Measurements from ENCODE around the gene CCL4. TPM values are rescaled to one million over a fixed set of nuclear protein-coding genes. Genes with fewer than 3 reads are reported as not detected.

CCL4 gene
- total RNA-seq, 2 experiments from 2014 or later = 0.09 TPM; not detected in 1

DNA sequence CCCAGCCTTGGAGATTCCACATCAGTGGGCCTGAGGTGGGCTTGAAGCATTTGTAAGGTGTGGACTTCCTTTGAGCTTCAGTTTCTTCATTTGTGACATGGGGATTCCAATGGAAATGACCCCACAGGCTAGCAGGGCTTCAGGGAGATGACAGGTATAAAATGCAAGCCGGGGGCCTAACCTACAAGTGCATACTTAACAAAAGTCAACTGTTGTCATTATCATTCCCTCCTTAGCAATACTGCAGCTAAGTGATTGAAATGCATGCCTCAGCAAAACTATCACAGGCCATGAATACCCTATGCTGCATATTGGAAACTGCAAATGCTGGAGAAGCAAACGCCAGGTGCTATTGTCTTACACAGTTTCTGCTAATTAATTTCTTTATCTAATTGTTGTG, 19.8 kb downstream of the CCL4 start:
- Histone ChIP-seq H3K4me2 (ENCODE audit: low read length) (no peak overlapping the region), H3K79me2 (ENCODE audit: insufficient read depth, low read depth, low read length) (no peaks in the 10 kb centered on the region), H3K4me1 (ENCODE audit: insufficient read depth, low read length, poor library complexity, severe bottlenecking) (peaks cover 19% of the 10 kb centered on the region), H2AFZ (ENCODE audit: low read length) (no peak overlapping the region), H3K27ac (ENCODE audit: low read depth, low read length, poor library complexity, severe bottlenecking) (no peak overlapping the region), H3K36me3 (ENCODE audit: insufficient read depth, low read length) (no peaks in the 10 kb centered on the region), H4K20me1 (ENCODE audit: insufficient read depth, low read length) (no peaks in the 10 kb centered on the region), H3K9me3 (ENCODE audit: low read length) (peaks cover 35% of the 10 kb centered on the region), H3K9me2 (ENCODE audit: insufficient read depth, low read length) (no peaks in the 10 kb centered on the region), H3K4me3 (ENCODE audit: low read depth, low read length, poor library complexity, severe bottlenecking) (no peak overlapping the region)
- no peak for TF ChIP-seq EZH2phosphoT487 (IDR thresholded peaks at IDR 0.05; ENCODE audit: borderline replicate concordance, low read depth, low read length)
- TF ChIP-seq, protein P1, sequence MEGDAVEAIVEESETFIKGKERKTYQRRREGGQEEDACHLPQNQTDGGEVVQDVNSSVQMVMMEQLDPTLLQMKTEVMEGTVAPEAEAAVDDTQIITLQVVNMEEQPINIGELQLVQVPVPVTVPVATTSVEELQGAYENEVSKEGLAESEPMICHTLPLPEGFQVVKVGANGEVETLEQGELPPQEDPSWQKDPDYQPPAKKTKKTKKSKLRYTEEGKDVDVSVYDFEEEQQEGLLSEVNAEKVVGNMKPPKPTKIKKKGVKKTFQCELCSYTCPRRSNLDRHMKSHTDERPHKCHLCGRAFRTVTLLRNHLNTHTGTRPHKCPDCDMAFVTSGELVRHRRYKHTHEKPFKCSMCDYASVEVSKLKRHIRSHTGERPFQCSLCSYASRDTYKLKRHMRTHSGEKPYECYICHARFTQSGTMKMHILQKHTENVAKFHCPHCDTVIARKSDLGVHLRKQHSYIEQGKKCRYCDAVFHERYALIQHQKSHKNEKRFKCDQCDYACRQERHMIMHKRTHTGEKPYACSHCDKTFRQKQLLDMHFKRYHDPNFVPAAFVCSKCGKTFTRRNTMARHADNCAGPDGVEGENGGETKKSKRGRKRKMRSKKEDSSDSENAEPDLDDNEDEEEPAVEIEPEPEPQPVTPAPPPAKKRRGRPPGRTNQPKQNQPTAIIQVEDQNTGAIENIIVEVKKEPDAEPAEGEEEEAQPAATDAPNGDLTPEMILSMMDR (conservative IDR thresholded peaks at IDR 0.05; ENCODE audit: low read length) = no peak
- intact Hi-C loops (cut with micrococcal nuclease; ENCODE audit: unreplicated experiment) = no loop called here
- ChIA-PET CTCF (ENCODE audit: unreplicated experiment) (no interaction called here), POLR2A (no interaction called here)
- no peak for DNase-seq (ENCODE audit: low spot score)
- no TSS peak for BruUV-seq (replicated peaks)

DNA sequence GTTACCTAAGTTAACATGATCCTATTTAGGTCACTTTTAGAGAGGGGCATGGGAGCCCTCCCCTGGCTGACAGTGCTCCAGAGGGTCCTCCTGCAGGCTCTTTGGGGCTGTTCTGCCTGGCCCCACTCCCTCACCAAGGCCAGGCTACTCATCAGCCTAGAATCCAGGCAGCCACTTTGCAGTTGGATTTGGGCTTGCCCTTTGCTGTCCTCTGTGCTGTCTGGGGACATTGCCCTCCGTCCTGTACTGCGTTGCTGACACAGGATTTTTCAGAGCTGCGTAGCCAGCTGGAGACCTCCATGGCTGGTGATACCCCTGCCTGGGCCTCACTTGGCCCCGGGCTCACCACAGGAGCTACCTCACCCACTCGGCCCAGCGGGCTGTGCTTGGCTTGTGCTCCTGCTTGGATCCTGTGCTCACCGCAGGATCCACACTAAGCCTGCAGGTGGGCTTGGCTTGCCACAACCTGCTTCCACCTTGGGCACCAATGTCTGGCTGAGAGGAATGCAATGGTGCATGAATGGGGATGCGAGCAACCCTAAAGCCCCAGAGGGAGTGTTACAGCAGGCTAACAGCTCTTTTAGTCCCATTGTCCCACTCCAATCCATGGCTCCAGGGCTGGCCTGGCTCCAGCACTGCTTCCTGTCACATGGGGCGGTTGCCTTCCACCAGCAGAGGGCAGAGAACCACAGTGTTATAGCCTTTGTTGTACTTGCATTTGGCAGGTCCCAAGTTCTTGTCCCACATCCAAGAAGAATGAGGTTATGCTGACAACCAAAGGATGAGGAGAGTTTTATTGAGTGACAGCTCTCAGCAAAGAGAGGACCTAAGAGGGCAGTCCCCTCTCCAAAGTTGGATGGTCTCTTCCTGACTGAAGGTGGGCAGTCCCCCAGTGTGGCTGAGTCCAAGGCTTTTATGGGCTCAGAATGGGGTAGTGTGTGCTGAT, 21.5 kb downstream of the CCL4 start:
- Histone ChIP-seq H3K9me3 (ENCODE audit: low read length) (peaks cover 35% of the 10 kb centered on the region), H3K79me2 (ENCODE audit: insufficient read depth, low read depth, low read length) (no peaks in the 10 kb centered on the region), H4K20me1 (ENCODE audit: insufficient read depth, low read length) (no peaks in the 10 kb centered on the region), H3K4me1 (ENCODE audit: insufficient read depth, low read length, poor library complexity, severe bottlenecking) (peaks cover 20% of the 10 kb centered on the region), H2AFZ (ENCODE audit: low read length) (no peak overlapping the region), H3K4me2 (ENCODE audit: low read length) (no peak overlapping the region), H3K9me2 (ENCODE audit: insufficient read depth, low read length) (no peaks in the 10 kb centered on the region), H3K36me3 (ENCODE audit: insufficient read depth, low read length) (no peaks in the 10 kb centered on the region), H3K27ac (ENCODE audit: low read depth, low read length, poor library complexity, severe bottlenecking) (no peak overlapping the region), H3K4me3 (ENCODE audit: low read depth, low read length, poor library complexity, severe bottlenecking) (no peak overlapping the region)
- BruUV-seq (replicated peaks) = no TSS peak
- no peak for TF ChIP-seq EZH2phosphoT487 (IDR thresholded peaks at IDR 0.05; ENCODE audit: borderline replicate concordance, low read depth, low read length)
- TF ChIP-seq, protein P1 (conservative IDR thresholded peaks at IDR 0.05; ENCODE audit: low read length) = peak; percentile 47
- intact Hi-C loops (cut with micrococcal nuclease; ENCODE audit: unreplicated experiment) = no loop called here
- ChIA-PET POLR2A (no interaction called here), CTCF (ENCODE audit: unreplicated experiment) (no interaction called here)
- peak; percentile 59 for DNase-seq (ENCODE audit: low spot score)
